Neural crest cell (in vitro differentiated cells): ENCODE results near the gene NOP9. TPM values are rescaled to one million over a fixed set of nuclear protein-coding genes. Genes with fewer than 3 reads are reported as not detected.

ENCODE experiments used
- DNase-seq: peaks from one replicate; pipeline ENCODE4 v3.0.0; 2021; ENCODE audit warnings: low read depth, mixed read lengths, low spot score
- H3K27ac Mint-ChIP-seq: one replicate; pipeline ENCODE4 v1.8.0; 2021; ENCODE audit warnings: mild to moderate bottlenecking, mixed read lengths; ENCODE audit not compliant: unreplicated experiment
- H3K27me3 Mint-ChIP-seq: 2 replicates; pipeline ENCODE4 v1.8.0; 2021; ENCODE audit warnings: low read depth, mild to moderate bottlenecking, mixed read lengths
- H3K36me3 Mint-ChIP-seq: 2 replicates; pipeline ENCODE4 v1.8.0; 2021; ENCODE audit warnings: low read depth, mild to moderate bottlenecking, mixed read lengths
- H3K4me1 Mint-ChIP-seq: 2 replicates; pipeline ENCODE4 v1.8.0; 2021; ENCODE audit warnings: mixed read lengths
- H3K4me3 Mint-ChIP-seq: one replicate; pipeline ENCODE4 v1.8.0; 2021; ENCODE audit warnings: mild to moderate bottlenecking, mixed read lengths
- H3K9me3 Mint-ChIP-seq: 2 replicates; pipeline ENCODE4 v1.8.0; 2021; ENCODE audit warnings: mixed read lengths
- total RNA-seq: library from RNA; stranded (reverse); gene quantifications from 2 replicates; pipeline ENCODE4 v1.2.1, GENCODE V29; 2021
- TF ChIP-seq, protein P1 (sequence below): fragments of 200-600 bp; sonication (generic); conservative IDR thresholded peaks from 2 replicates; pipeline ENCODE4 v1.5.0; 2021; ENCODE audit warnings: antibody characterized with exemption, mild to moderate bottlenecking

NOP9 gene
- total RNA-seq, 1 donor from 2014 or later: 34.5 TPM

DNA sequence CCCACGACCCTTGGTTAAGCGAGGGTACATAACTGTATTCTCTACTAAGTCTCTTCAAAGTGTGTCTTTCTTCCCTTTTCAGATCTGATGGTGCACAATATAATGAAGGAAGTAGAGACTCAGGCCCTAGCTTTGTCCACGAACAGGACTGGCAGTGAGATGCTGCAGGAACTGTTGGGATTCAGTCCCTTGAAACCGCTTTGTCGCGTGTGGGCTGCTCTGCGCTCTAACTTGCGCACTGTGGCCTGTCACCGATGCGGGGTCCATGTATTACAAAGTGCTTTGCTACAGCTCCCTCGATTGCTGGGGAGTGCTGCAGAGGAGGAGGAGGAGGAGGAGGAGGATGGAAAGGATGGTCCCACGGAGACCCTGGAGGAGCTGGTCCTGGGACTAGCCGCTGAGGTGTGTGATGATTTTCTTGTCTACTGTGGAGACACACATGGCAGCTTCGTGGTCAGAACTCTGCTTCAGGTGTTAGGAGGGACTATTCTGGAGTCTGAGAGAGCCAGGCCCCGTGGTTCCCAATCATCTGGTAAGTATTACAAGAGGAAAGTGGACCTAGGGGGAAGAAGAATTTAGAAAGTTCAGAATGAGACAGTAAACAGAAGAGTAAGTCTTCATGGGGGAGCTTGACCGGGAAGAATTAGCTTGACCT is 803 bp downstream of the NOP9 start:
- Mint-ChIP-seq H3K9me3 (no peaks in the 10 kb centered on the region), H3K36me3 (peaks cover 2% of the 10 kb centered on the region)

DNA sequence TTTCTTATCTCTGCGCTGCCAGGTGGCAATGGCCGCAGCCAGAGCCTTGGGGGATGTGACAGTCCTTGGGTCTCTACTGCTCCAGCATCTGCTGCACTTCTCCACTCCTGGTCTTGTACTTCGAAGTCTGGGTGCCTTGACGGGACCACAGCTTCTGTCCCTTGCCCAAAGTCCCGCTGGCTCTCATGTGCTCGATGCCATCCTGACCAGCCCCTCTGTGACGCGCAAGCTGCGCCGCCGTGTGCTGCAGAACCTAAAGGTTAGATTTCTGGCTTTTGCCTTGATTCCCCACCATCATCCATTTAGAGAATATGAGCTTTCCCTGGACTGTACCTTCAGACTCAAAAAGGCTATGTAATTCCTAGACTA is 4.4 kb downstream of the NOP9 start:
- no peak overlapping the region for H3K27ac Mint-ChIP-seq
- no peaks in the 10 kb centered on the region for H3K27me3 Mint-ChIP-seq
- H3K36me3 Mint-ChIP-seq: peaks cover 5% of the 10 kb centered on the region
- no peak overlapping the region for H3K4me3 Mint-ChIP-seq
- no peak for DNase-seq
- TF ChIP-seq, protein P1, sequence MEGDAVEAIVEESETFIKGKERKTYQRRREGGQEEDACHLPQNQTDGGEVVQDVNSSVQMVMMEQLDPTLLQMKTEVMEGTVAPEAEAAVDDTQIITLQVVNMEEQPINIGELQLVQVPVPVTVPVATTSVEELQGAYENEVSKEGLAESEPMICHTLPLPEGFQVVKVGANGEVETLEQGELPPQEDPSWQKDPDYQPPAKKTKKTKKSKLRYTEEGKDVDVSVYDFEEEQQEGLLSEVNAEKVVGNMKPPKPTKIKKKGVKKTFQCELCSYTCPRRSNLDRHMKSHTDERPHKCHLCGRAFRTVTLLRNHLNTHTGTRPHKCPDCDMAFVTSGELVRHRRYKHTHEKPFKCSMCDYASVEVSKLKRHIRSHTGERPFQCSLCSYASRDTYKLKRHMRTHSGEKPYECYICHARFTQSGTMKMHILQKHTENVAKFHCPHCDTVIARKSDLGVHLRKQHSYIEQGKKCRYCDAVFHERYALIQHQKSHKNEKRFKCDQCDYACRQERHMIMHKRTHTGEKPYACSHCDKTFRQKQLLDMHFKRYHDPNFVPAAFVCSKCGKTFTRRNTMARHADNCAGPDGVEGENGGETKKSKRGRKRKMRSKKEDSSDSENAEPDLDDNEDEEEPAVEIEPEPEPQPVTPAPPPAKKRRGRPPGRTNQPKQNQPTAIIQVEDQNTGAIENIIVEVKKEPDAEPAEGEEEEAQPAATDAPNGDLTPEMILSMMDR: no peak
- H3K4me1 Mint-ChIP-seq: peaks cover 22% of the 10 kb centered on the region
- no peaks in the 10 kb centered on the region for H3K9me3 Mint-ChIP-seq

More for the DNA sequence above, 803 bp downstream of the NOP9 start:
- Mint-ChIP-seq H3K27ac (peak overlapping the region; percentile 72), H3K4me3 (peak overlapping the region; percentile 97), H3K27me3 (no peaks in the 10 kb centered on the region), H3K4me1 (peaks cover 32% of the 10 kb centered on the region)
- DNase-seq: no peak
- TF ChIP-seq, protein P1: no peak

DNA sequence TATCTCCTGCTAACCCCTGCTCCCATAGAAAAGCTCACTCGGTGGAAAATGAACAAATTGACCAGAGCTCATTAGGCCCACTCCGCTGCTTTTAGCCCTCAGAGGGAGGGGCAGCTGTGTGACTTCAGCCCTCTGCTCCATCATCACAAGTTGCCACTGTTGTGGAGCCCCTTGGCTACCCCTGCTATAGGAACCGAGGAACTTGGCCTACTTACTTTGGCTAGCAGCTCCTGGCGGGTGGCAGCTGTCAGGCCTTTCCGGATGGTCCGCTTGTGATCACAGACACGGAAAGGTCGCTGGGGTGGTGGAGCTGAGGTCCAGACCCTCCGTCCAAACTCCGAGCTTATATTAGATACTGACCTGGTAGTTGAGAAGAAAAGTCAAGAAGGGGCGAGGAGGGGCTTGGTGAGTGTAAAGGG is 7.5 kb downstream of the NOP9 start:
- H3K27ac Mint-ChIP-seq: no peak overlapping the region
- no peak for DNase-seq
- TF ChIP-seq, protein P1: no peak
- no peaks in the 10 kb centered on the region for H3K27me3 Mint-ChIP-seq
- peaks cover 3% of the 10 kb centered on the region for H3K36me3 Mint-ChIP-seq
- H3K4me1 Mint-ChIP-seq: peaks cover 5% of the 10 kb centered on the region
- H3K9me3 Mint-ChIP-seq: no peaks in the 10 kb centered on the region
- no peak overlapping the region for H3K4me3 Mint-ChIP-seq

- no peaks in the 10 kb centered on the region for H3K9me3 Mint-ChIP-seq
- H3K36me3 Mint-ChIP-seq: peaks cover 3% of the 10 kb centered on the region
- H3K4me1 Mint-ChIP-seq: peaks cover 5% of the 10 kb centered on the region
- TF ChIP-seq, protein P1: peak; percentile 91
- peak within 1 kb of the TSS; percentile 38 for H3K4me3 Mint-ChIP-seq
- peak; percentile 71 for DNase-seq
- no peak within 1 kb of the TSS for H3K27ac Mint-ChIP-seq
- no peaks in the 10 kb centered on the region for H3K27me3 Mint-ChIP-seq
Measured at GRCh38 chr14:24307575-24308341, 8.1 kb downstream of the NOP9 start, which contains the start of gene CIDEB. CIDEB (minus strand) TSS chr14:24307977; CDS start chr14:24307858, 119 bp downstream.

DNA sequence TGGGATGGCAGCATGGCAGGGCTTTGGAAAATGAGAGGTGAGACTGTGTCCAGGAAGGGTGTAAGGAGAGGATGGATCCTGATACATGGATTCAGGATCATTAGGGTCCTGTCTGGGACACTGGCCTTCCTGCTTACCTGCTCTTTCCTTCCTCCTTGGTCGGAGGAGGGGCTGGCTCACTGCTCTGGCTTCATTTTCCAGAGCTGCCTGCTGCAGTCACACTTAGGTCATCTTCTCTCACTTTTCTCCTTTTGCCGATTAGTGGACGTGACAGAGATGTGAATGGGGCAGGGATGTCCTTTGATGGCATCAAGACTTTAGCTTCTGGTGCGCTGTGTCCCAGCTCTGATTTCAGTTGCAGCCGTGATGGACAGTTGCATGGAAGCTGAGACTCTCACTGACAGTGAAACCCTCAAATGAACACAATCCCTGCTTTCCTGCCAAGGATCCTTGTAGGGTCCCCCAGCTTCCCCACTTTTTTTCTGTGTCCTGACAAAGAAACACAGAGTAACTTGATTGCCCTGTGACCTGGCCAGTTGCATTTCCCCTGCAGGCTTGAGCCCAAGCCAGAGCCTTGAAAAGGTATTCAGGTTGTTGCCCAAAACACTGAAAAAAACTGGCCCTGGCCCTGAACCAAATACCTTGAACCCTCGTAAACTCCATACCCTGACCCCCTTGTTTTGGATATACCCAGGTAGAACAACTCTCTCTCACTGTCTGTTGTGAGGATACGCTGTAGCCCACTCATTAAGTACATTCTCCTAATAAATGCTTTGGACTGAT is 8.9 kb downstream of the NOP9 start:
- H3K27ac Mint-ChIP-seq: no peak overlapping the region
- no peaks in the 10 kb centered on the region for H3K9me3 Mint-ChIP-seq
- H3K4me3 Mint-ChIP-seq: no peak overlapping the region
- H3K36me3 Mint-ChIP-seq: peaks cover 3% of the 10 kb centered on the region
- TF ChIP-seq, protein P1: peak; percentile 17
- H3K27me3 Mint-ChIP-seq: no peaks in the 10 kb centered on the region
- DNase-seq: no peak
- peaks cover 5% of the 10 kb centered on the region for H3K4me1 Mint-ChIP-seq
